ENCODE results near the gene ZCCHC24.

ZCCHC24 gene

DNA sequence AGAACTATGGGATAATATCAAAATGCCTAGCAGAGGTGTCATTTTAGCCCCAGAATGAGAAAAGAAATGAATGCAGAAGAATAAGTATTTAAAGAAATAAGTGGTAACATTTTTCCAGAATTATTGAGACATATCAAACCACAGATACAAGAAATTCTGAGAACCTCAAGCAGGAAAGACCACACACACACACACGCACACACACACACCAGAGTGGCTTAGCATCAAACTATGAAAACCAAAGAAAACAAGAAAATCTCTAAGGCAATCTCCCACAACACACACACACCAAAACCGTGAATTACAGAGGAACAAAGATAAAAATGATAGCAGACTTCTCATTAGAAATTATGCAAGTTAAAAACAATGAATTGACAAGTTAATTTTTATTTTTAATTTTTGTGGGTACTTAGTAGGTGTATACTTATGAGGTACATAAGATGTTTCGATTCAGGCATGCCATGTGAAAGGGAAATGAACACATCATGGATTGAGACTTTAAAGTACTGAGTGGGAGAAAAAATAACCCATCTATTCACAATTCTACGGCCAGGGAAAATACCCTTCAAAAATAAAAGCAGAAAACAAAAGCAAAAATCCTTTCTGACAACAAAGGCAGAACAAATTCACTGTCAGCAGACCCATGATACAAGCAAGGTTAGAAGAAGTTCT lies 83.6 kb downstream of the ZCCHC24 start:
- TF ChIP-seq SUZ12 (IDR thresholded peaks at IDR 0.05; ENCODE audit: extremely low read depth, insufficient read depth, insufficient read length) (no peak), ZNF274 (IDR thresholded peaks at IDR 0.05; ENCODE audit: low read depth, low read length) (no peak), YY1 (IDR thresholded peaks at IDR 0.05; ENCODE audit: insufficient read depth, insufficient read length) (no peak)
- Histone ChIP-seq H3K4me1 (ENCODE audit: insufficient read depth, insufficient read length) (no peaks in the 10 kb centered on the region), H3K4me3 (ENCODE audit: insufficient read length, low read depth) (no peak overlapping the region), H3K36me3 (ENCODE audit: insufficient read depth, insufficient read length, low read length) (no peaks in the 10 kb centered on the region), H3K27me3 (ENCODE audit: insufficient read depth, insufficient read length) (no peaks in the 10 kb centered on the region), H3K9me3 (ENCODE audit: insufficient read depth, low read length) (no peaks in the 10 kb centered on the region), H3K9ac (ENCODE audit: insufficient read length, low read depth) (no peak overlapping the region)
- no peak for DNase-seq (ENCODE audit: low read depth, low spot score)

DNA sequence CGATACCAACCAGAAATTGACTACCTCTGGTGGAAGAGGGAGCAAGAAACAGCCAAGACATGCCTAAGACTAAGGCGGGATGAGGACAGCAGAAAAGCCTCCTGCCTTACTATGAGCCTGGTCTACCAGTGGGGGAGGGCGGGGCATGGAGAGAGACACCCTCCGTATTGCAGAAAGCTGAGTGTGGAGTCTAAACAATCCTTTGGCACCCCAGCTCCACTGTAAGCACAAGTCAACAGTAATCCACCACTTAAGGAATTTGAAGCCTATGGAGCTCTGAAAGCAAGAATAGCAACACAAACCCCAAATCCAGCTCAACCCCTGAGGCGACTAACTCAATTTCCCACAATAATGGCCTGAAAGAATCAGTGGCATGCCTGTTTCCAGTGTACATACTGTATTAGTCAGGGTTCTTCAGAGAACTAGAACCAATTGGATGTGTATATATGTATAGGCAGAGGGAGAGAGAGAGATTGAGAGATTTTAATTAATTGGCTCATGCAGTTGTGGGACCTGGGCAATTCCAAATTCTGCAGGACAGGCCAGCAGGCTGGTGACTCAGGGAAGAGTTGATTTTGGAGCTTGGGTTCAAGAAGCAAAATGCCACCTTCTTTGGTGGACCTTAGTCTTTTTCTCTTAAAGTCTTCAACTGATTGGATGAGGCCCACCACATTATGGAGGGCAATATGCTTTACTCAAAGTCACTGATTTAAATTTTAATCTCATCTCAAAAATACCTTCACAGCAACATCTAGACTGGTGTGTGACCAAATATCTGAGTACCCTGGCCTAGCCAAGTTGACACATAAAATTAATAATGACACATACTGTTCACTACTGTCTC lies 84.7 kb downstream of the ZCCHC24 start:
- no peaks in the 10 kb centered on the region for H3K4me1 ChIP-seq (ENCODE audit: insufficient read depth, insufficient read length)
- no peaks in the 10 kb centered on the region for H3K36me3 ChIP-seq (ENCODE audit: insufficient read depth, insufficient read length, low read length)
- H3K9me3 ChIP-seq (ENCODE audit: insufficient read depth, low read length): no peaks in the 10 kb centered on the region
- H3K4me3 ChIP-seq (ENCODE audit: insufficient read length, low read depth): no peak overlapping the region
- H3K9ac ChIP-seq (ENCODE audit: insufficient read length, low read depth): no peak overlapping the region
- DNase-seq (ENCODE audit: low read depth, low spot score): no peak
- TF ChIP-seq ZNF274 (IDR thresholded peaks at IDR 0.05; ENCODE audit: low read depth, low read length) (no peak), SUZ12 (IDR thresholded peaks at IDR 0.05; ENCODE audit: extremely low read depth, insufficient read depth, insufficient read length) (no peak), YY1 (IDR thresholded peaks at IDR 0.05; ENCODE audit: insufficient read depth, insufficient read length) (no peak)
- no peaks in the 10 kb centered on the region for H3K27me3 ChIP-seq (ENCODE audit: insufficient read depth, insufficient read length)

GRCh38 chr10:79359816-79360498 lies 85.5 kb downstream of the ZCCHC24 start:
- Histone ChIP-seq H3K27me3 (ENCODE audit: insufficient read depth, insufficient read length) (no peaks in the 10 kb centered on the region), H3K4me1 (ENCODE audit: insufficient read depth, insufficient read length) (no peaks in the 10 kb centered on the region), H3K9me3 (ENCODE audit: insufficient read depth, low read length) (no peaks in the 10 kb centered on the region), H3K36me3 (ENCODE audit: insufficient read depth, insufficient read length, low read length) (peaks cover 6% of the 10 kb centered on the region), H3K4me3 (ENCODE audit: insufficient read length, low read depth) (no peak overlapping the region), H3K9ac (ENCODE audit: insufficient read length, low read depth) (no peak overlapping the region)
- no peak for DNase-seq (ENCODE audit: low read depth, low spot score)
- no peak for TF ChIP-seq YY1 (IDR thresholded peaks at IDR 0.05; ENCODE audit: insufficient read depth, insufficient read length)
- no peak for TF ChIP-seq SUZ12 (IDR thresholded peaks at IDR 0.05; ENCODE audit: extremely low read depth, insufficient read depth, insufficient read length)
- TF ChIP-seq ZNF274 (IDR thresholded peaks at IDR 0.05; ENCODE audit: low read depth, low read length): no peak

DNA sequence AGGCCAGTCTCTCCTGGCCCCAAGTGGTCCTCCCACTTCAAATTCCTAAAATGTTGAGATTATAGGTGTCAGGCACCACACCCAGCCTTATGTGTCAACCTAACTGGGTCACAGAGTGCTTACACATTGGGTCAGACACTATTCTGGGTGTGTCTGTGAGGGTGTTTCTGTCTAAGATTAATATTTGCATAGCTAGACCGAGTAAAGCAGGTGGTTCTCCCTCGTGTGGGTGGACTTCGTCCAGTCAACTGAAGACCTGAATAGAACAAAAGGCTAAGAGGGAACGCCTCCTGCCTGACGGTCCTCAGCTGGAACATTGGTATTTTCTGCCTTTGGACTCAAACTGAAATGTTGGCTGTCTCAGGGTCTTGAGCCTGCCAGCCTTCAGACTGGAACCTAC lies 86.6 kb downstream of the ZCCHC24 start:
- Histone ChIP-seq H3K9me3 (ENCODE audit: insufficient read depth, low read length) (no peaks in the 10 kb centered on the region), H3K27me3 (ENCODE audit: insufficient read depth, insufficient read length) (no peaks in the 10 kb centered on the region), H3K4me3 (ENCODE audit: insufficient read length, low read depth) (no peak overlapping the region), H3K36me3 (ENCODE audit: insufficient read depth, insufficient read length, low read length) (peaks cover 18% of the 10 kb centered on the region), H3K4me1 (ENCODE audit: insufficient read depth, insufficient read length) (no peaks in the 10 kb centered on the region), H3K9ac (ENCODE audit: insufficient read length, low read depth) (no peak overlapping the region)
- TF ChIP-seq SUZ12 (IDR thresholded peaks at IDR 0.05; ENCODE audit: extremely low read depth, insufficient read depth, insufficient read length) (no peak), YY1 (IDR thresholded peaks at IDR 0.05; ENCODE audit: insufficient read depth, insufficient read length) (no peak), ZNF274 (IDR thresholded peaks at IDR 0.05; ENCODE audit: low read depth, low read length) (no peak)
- DNase-seq (ENCODE audit: low read depth, low spot score): no peak

DNA sequence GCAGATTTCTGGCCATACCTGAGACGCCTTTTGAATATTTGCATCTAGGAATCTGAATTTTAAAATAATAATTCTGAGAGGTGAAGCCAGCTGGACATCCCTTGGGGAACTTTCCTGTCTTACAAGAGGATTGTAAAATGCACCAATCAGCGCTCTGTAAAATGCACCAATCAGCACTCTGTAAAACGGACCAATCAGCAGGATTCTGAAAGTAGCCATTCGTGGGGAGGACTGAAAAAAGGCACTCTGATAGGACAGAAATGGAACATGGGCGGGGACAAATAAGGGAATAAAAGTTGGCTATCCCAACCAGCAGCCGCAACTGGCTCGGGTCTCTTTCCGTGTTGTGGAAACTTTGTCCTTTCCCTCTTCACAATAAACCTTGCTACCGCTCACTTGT lies 88.2 kb downstream of the ZCCHC24 start:
- H3K36me3 ChIP-seq (ENCODE audit: insufficient read depth, insufficient read length, low read length): peaks cover 34% of the 10 kb centered on the region
- no peaks in the 10 kb centered on the region for H3K27me3 ChIP-seq (ENCODE audit: insufficient read depth, insufficient read length)
- H3K9me3 ChIP-seq (ENCODE audit: insufficient read depth, low read length): no peaks in the 10 kb centered on the region
- no peaks in the 10 kb centered on the region for H3K4me1 ChIP-seq (ENCODE audit: insufficient read depth, insufficient read length)
- H3K9ac ChIP-seq (ENCODE audit: insufficient read length, low read depth): no peak overlapping the region
- H3K4me3 ChIP-seq (ENCODE audit: insufficient read length, low read depth): no peak overlapping the region
- DNase-seq (ENCODE audit: low read depth, low spot score): no peak
- TF ChIP-seq ZNF274 (IDR thresholded peaks at IDR 0.05; ENCODE audit: low read depth, low read length) (no peak), SUZ12 (IDR thresholded peaks at IDR 0.05; ENCODE audit: extremely low read depth, insufficient read depth, insufficient read length) (no peak), YY1 (IDR thresholded peaks at IDR 0.05; ENCODE audit: insufficient read depth, insufficient read length) (no peak)

DNA sequence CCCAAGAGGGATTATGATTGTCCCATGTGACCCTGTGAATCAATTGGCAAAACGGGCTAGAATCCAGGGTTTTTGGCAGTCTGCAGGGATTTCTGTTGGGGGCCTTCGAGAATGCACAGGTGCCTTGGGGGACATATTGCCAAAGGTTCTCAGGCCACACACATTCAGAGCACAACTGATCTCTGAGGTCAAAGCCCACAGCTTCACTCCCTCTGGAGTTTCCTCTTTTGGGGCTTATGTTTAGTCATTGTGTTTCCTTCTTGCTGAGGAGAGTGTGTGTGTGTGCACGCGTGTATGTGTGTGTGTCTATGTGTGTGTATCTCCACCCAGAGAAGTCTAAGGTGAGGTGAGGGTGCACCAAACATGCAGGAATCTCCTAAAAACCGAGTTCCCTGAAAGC lies 89.3 kb downstream of the ZCCHC24 start:
- no peak for TF ChIP-seq ZNF274 (IDR thresholded peaks at IDR 0.05; ENCODE audit: low read depth, low read length)
- TF ChIP-seq YY1 (IDR thresholded peaks at IDR 0.05; ENCODE audit: insufficient read depth, insufficient read length): no peak
- no peak for TF ChIP-seq SUZ12 (IDR thresholded peaks at IDR 0.05; ENCODE audit: extremely low read depth, insufficient read depth, insufficient read length)
- H3K4me1 ChIP-seq (ENCODE audit: insufficient read depth, insufficient read length): peaks cover 1% of the 10 kb centered on the region
- DNase-seq (ENCODE audit: low read depth, low spot score): no peak
- no peaks in the 10 kb centered on the region for H3K27me3 ChIP-seq (ENCODE audit: insufficient read depth, insufficient read length)
- H3K4me3 ChIP-seq (ENCODE audit: insufficient read length, low read depth): no peak overlapping the region
- no peaks in the 10 kb centered on the region for H3K9me3 ChIP-seq (ENCODE audit: insufficient read depth, low read length)
- no peak overlapping the region for H3K9ac ChIP-seq (ENCODE audit: insufficient read length, low read depth)
- peaks cover 44% of the 10 kb centered on the region for H3K36me3 ChIP-seq (ENCODE audit: insufficient read depth, insufficient read length, low read length)

All from NT2/D1 (cell line).